GM12873 (cell line): Measurements from ENCODE around the gene CRIP2.

Source experiments
- TF ChIP-seq, protein P1 (sequence below): IDR thresholded peaks from 2 replicates; pipeline ENCODE4 v1.5.1; 2012; ENCODE audit warnings: low read depth, mild to moderate bottlenecking, moderate library complexity, low read length, control low read depth; ENCODE audit not compliant: insufficient read depth; ENCODE audit errors: missing control alignments

The CRIP2 gene

DNA sequence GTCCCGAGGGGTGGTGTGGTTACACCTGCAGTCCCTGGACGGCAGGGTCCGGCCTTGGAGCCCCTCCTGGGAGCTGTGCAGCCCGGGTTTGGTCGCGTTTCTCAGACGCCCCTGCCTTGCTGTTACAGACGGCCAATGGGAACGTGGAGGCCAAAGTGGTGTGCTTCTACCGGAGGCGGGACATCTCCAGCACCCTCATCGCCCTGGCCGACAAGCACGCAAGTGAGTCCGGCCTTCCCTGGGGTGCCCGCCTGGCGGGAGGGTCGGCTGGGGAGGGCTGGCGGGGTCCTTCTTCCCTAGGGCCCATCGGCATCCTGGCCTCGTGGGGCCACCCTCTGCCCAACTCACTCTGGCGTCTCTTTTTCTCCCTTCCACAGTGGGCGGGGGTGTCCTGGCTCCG, 29.3 kb upstream of the CRIP2 start:
- TF ChIP-seq, protein P1, sequence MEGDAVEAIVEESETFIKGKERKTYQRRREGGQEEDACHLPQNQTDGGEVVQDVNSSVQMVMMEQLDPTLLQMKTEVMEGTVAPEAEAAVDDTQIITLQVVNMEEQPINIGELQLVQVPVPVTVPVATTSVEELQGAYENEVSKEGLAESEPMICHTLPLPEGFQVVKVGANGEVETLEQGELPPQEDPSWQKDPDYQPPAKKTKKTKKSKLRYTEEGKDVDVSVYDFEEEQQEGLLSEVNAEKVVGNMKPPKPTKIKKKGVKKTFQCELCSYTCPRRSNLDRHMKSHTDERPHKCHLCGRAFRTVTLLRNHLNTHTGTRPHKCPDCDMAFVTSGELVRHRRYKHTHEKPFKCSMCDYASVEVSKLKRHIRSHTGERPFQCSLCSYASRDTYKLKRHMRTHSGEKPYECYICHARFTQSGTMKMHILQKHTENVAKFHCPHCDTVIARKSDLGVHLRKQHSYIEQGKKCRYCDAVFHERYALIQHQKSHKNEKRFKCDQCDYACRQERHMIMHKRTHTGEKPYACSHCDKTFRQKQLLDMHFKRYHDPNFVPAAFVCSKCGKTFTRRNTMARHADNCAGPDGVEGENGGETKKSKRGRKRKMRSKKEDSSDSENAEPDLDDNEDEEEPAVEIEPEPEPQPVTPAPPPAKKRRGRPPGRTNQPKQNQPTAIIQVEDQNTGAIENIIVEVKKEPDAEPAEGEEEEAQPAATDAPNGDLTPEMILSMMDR, result no peak

GRCh38 chr14:105445901-105446845, 28.4 kb upstream of the CRIP2 start:
- TF ChIP-seq, protein P1, result no peak

- TF ChIP-seq, protein P1, result no peak
These were observed 27.6 kb upstream of the CRIP2 start for GRCh38 chr14:105446971-105447370.

DNA sequence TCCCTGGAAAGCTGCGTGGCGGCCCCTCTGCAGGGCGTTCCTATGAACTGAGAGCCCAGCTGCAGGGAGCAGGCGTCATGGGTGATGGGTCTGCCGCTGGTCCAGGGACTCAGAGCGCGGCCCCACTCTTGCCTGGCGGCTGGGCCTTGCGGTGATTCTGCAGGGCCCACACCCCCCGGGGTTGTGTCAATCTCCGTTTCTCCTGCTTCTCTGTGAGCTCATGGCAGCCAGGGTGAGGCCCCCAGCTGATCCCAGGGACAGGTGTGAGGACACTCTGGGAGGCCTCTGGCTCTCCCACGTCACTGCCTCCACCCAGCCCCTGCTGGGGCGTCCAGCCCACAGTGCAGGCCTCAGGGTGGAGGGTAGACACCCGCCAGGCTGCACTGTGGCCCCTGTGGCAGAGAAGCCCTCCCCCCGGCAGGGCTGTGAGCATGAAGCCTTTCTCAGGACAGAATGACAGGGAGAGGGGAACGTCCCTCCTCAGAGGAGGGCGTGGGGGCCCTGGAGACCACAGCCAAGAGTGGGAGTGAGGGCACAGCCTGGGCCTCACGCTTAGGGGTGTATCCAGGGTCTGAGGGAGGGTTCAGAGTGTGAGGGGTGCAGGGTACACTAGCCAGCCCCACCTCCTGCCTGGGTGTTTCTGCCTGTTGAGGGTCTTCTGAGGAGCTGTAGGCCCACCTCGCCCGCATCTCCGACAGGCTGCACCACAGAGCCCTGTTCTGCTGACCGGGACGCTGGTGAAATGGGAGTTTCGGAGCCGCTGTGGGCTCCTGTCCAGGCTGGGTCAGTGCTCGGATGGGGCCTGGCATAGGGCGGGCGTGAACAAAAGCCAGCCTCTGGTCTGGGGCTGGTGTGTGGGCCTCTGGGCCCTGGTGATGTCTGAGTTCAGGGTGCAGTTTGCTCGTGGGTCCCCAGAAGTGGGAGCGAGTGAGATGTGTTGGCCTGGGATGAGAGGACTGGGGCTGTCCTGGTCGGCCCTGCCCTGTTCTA, 26.7 kb upstream of the CRIP2 start:
- TF ChIP-seq, protein P1, result no peak

- TF ChIP-seq, protein P1, result peak; percentile 82
These were observed 25.9 kb upstream of the CRIP2 start for GRCh38 chr14:105448706-105449111.

DNA sequence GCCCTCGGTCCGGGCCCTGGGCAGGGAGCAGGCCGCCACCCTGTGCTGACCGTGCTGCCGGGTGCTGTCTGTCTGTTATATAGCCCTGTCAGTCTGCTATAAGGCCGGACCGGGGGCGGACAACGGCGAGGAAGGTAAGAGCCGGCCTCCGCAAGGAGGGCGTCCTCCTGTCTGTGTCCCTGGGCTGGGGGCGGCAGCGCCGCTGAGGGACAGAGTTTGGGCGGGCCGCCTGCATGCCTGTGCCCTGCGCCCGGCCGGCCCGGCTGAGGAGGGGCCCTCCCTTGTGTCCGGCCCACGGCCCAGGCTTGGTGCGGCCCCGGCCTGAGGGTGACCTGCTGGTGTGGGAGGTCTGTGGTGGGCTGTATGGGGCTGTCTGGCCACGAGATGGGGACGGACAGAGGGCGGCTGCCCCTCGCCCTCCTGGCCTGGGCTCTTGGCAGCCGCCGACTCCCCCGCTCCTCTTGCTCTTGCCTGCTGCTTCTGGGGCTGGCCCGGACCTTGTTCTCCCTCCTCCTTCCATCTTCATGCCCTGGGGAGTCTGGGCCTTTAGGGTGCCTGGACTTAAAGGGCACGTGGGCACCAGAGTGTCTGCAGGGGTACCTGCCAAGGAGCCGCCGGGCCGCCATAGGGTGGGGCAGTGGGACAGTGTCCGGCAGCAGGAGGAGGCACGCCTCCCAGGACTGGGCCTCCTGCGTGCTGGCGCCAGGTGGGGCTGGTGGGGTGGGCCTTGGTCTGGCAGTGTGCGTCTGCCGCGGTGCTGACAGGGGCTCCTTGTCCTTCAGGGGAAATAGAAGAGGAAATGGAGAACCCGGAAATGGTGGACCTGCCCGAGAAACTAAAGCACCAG, 25.1 kb upstream of the CRIP2 start:
- TF ChIP-seq, protein P1, result no peak
